BLaER1 (cell line): ENCODE measurements around the gene CHD2.
A peak's percentile ranks its signal among the peaks of the same experiment; 100 is the strongest.

Source experiments
- H3K27ac ChIP-seq: shearing (Covaris generic); formaldehyde crosslinking; 2 replicates; pipeline ENCODE4 v1.8.1; 2022
- H3K27me3 ChIP-seq: shearing (Covaris generic); formaldehyde crosslinking; 2 replicates; pipeline ENCODE4 v1.8.1; 2022
- H3K36me3 ChIP-seq: shearing (Covaris generic); formaldehyde crosslinking; 2 replicates; pipeline ENCODE4 v1.8.1; 2022
- H3K4me1 ChIP-seq: shearing (Covaris generic); formaldehyde crosslinking; 2 replicates; pipeline ENCODE4 v1.8.1; 2022
- H3K4me2 ChIP-seq: shearing (Covaris generic); formaldehyde crosslinking; 2 replicates; pipeline ENCODE4 v1.8.1; 2022
- H3K4me3 ChIP-seq: shearing (Covaris generic); formaldehyde crosslinking; 2 replicates; pipeline ENCODE4 v1.8.1; 2022
- H3K9ac ChIP-seq: shearing (Covaris generic); formaldehyde crosslinking; 2 replicates; pipeline ENCODE4 v1.8.1; 2022
- H3K9me3 ChIP-seq: shearing (Covaris generic); formaldehyde crosslinking; 2 replicates; pipeline ENCODE4 v1.8.1; 2022
- H4K20me1 ChIP-seq: shearing (Covaris generic); formaldehyde crosslinking; 2 replicates; pipeline ENCODE4 v1.8.1; 2022
- Cebpa-rat ChIP-seq: shearing (Covaris generic); IDR thresholded peaks from 2 replicates; pipeline ENCODE4 v1.8.1; 2022

The CHD2 gene

DNA sequence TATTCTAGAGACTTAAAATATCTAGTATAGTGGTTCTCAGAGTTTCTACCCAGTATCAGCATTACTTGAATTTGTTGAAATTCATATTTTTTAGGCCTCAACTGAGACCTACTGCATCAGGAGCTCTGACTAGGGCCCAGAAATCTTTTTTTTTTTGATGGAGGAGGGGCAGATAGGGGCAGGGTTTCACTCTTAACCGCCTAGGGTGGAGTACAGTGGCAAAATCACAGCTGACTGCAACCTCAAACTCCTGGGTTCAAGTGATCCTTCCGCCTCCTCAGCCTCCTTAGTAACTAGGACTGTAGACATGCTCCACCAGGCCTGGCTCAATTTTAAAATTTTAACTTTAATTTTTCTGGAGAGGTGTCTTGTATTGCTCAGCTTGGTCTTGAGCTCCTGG is 36.6 kb downstream of the CHD2 start:
- H3K4me3 ChIP-seq: no peak overlapping the region
- H3K36me3 ChIP-seq: peaks cover 95% of the 10 kb centered on the region
- H3K9ac ChIP-seq: no peak overlapping the region
- H3K27me3 ChIP-seq: no peaks in the 10 kb centered on the region
- no peak for TF ChIP-seq Cebpa-rat
- H4K20me1 ChIP-seq: peaks cover 9% of the 10 kb centered on the region; the same call in 1 of the 2 replicates
- no peaks in the 10 kb centered on the region for H3K9me3 ChIP-seq
- H3K27ac ChIP-seq: no peak overlapping the region
- H3K4me2 ChIP-seq: no peak overlapping the region
- H3K4me1 ChIP-seq: no peaks in the 10 kb centered on the region; the same call in 1 of the 2 replicates

- Histone ChIP-seq H3K9ac (no peak overlapping the region), H3K4me1 (no peaks in the 10 kb centered on the region; the same call in 1 of the 2 replicates), H4K20me1 (peaks cover 9% of the 10 kb centered on the region; the same call in 1 of the 2 replicates), H3K27ac (no peak overlapping the region), H3K27me3 (no peaks in the 10 kb centered on the region), H3K4me3 (no peak overlapping the region), H3K36me3 (peaks cover 97% of the 10 kb centered on the region), H3K4me2 (no peak overlapping the region), H3K9me3 (no peaks in the 10 kb centered on the region)
- TF ChIP-seq Cebpa-rat: no peak
Measured at GRCh38 chr15:92937901-92938300, 37.8 kb downstream of the CHD2 start.

GRCh38 chr15:92938387-92938786 is 38.3 kb downstream of the CHD2 start:
- Histone ChIP-seq H3K27me3 (no peaks in the 10 kb centered on the region), H3K4me2 (no peak overlapping the region), H4K20me1 (peaks cover 9% of the 10 kb centered on the region; the same call in 1 of the 2 replicates), H3K4me3 (no peak overlapping the region), H3K4me1 (no peaks in the 10 kb centered on the region; the same call in 1 of the 2 replicates), H3K9me3 (0 out of 2 replicates have a peak, but pooled peaks cover 3% of the 10 kb centered on the region), H3K9ac (no peak overlapping the region), H3K36me3 (peaks cover 97% of the 10 kb centered on the region), H3K27ac (no peak overlapping the region)
- no peak for TF ChIP-seq Cebpa-rat

DNA sequence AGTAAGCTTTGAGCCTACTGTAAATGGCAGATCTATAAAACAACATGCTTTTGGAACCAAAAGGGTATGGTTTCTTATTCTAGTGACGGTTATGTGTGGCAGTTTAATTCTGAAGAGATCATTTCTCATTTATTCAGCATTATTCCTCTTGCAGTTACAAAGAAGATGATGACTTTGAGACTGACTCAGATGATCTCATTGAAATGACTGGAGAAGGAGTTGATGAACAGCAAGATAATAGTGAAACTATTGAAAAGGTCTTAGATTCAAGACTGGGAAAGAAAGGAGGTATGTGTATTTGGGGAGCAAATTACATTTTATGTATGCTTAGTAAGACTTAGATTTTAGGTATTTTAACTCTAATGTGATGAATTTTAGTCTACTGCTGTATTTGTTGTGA is 41.5 kb downstream of the CHD2 start:
- Histone ChIP-seq H4K20me1 (0 out of 2 replicates have a peak, but pooled peaks cover 4% of the 10 kb centered on the region), H3K9ac (no peak overlapping the region), H3K36me3 (peaks cover 97% of the 10 kb centered on the region), H3K27me3 (no peaks in the 10 kb centered on the region), H3K27ac (no peak overlapping the region), H3K9me3 (peaks cover 29% of the 10 kb centered on the region), H3K4me2 (no peak overlapping the region), H3K4me1 (no peaks in the 10 kb centered on the region), H3K4me3 (no peak overlapping the region)
- no peak for TF ChIP-seq Cebpa-rat

DNA sequence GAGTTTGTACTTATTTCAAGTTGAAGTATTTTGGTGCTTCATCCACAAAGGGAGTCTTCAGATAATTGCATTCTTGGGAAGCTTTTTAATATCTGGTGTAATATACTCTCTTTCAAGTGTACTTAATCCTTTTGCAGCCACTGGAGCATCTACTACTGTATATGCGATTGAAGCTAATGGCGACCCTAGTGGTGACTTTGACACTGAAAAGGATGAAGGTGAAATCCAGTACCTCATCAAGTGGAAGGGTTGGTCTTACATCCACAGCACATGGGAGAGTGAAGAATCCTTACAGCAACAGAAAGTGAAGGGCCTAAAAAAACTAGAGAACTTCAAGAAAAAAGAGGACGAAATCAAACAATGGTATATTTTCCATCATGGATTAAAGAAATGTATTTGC is 42.6 kb downstream of the CHD2 start:
- peaks cover 97% of the 10 kb centered on the region for H3K36me3 ChIP-seq
- H3K4me1 ChIP-seq: no peaks in the 10 kb centered on the region
- no peak overlapping the region for H3K9ac ChIP-seq
- H3K27me3 ChIP-seq: no peaks in the 10 kb centered on the region
- no peak overlapping the region for H3K4me3 ChIP-seq
- no peaks in the 10 kb centered on the region for H4K20me1 ChIP-seq
- no peak for TF ChIP-seq Cebpa-rat
- peaks cover 40% of the 10 kb centered on the region for H3K9me3 ChIP-seq
- H3K4me2 ChIP-seq: no peak overlapping the region
- H3K27ac ChIP-seq: no peak overlapping the region

DNA sequence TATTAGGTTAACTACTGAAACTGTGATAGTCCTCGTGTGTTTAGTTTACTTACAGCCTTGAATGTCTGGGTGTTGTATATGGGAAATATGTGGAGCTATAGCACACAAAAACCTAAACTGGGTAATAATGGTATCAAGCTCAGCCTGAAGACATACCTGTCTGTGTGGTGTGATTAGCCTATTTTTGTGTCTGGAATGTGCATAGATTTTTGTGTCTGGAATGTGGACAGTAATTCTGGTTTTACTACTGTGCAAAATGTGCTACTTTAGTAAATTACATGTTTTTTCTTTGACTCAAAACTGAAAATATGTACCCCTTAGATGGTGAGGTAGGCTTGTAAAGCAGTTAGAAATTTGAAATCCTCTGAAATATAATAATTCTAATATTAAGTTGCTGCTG is 43.5 kb downstream of the CHD2 start:
- peaks cover 97% of the 10 kb centered on the region for H3K36me3 ChIP-seq
- no peak overlapping the region for H3K27ac ChIP-seq
- H3K27me3 ChIP-seq: no peaks in the 10 kb centered on the region
- H3K4me3 ChIP-seq: no peak overlapping the region
- no peak for TF ChIP-seq Cebpa-rat
- no peak overlapping the region for H3K4me2 ChIP-seq
- no peaks in the 10 kb centered on the region for H3K4me1 ChIP-seq
- peaks cover 48% of the 10 kb centered on the region for H3K9me3 ChIP-seq
- no peaks in the 10 kb centered on the region for H4K20me1 ChIP-seq
- no peak overlapping the region for H3K9ac ChIP-seq

DNA sequence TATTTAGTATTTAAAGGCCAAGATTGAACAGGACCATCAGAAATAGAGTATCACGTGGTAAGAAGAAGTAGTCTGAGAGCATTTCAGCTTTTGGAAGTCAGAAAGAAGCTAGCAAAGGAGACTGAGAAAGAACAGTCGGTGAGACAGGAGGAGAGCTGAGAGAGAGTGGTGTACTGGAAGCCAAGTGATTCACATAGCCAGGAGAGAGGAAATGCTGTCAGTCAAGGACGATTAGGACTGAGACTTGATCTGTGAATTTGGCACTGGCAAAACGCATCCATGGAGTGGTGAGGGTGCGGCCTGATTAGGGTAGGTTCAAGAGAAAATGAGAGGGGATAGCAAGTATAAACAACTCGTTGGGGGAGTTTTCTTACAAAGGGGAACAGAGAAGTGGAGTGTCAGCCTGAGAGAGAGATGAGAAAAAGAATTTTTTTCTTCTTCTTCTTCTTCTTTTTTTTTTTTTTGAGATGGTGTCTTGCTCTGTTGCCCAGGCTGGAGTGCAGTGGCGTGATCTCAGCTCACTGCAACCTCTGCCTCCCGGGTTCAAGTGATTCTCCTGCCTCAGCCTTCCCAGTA is 44.9 kb downstream of the CHD2 start:
- Histone ChIP-seq H3K27ac (no peak overlapping the region), H3K4me3 (no peak overlapping the region), H3K9me3 (peaks cover 63% of the 10 kb centered on the region), H4K20me1 (no peaks in the 10 kb centered on the region), H3K4me1 (no peaks in the 10 kb centered on the region), H3K27me3 (no peaks in the 10 kb centered on the region), H3K36me3 (peaks cover 97% of the 10 kb centered on the region), H3K9ac (no peak overlapping the region), H3K4me2 (no peak overlapping the region)
- TF ChIP-seq Cebpa-rat: no peak

DNA sequence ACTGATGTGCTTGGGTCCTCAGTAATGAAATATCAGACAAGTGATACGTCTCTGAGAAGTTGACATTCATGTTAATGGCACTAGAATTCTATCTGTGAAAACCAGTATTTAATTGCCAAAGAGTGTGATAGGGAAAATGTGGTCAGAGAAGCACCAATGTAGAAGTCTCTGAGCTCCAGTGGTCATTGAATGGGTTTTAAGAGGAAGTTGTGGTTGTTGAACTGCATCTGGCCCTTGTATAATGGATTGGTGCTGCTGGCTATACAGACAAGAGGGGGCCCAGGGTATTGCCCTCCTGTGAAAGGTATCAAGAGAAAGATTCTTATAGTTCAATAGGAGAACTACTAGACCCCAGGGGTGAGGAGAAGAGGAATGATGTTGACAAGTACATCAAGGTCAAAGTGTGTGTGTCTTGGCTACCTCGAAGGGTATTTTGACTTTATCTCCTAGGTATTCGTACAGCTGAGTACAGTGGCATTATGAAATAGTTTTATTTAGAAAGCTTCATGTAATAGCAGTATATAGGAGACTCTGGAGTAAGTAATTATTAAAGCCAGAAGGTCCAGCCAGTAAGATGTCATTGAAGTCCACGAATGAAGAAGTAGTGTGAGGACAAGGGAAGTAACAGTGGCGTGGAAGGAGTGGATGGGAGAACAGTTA is 47.1 kb downstream of the CHD2 start:
- no peak for TF ChIP-seq Cebpa-rat
- Histone ChIP-seq H4K20me1 (no peaks in the 10 kb centered on the region), H3K27me3 (no peaks in the 10 kb centered on the region), H3K9me3 (peaks cover 68% of the 10 kb centered on the region), H3K27ac (no peak overlapping the region), H3K36me3 (peaks cover 100% of the 10 kb centered on the region), H3K4me2 (no peak overlapping the region), H3K4me1 (no peaks in the 10 kb centered on the region), H3K4me3 (peak overlapping the region; percentile 37; the same call in 1 of the 2 replicates), H3K9ac (no peak overlapping the region)

GRCh38 chr15:92949604-92950249 is 49.6 kb downstream of the CHD2 start:
- H3K4me3 ChIP-seq: peak overlapping the region; percentile 16; the same call in 1 of the 2 replicates
- no peak overlapping the region for H3K27ac ChIP-seq
- H3K9ac ChIP-seq: no peak overlapping the region
- no peak for TF ChIP-seq Cebpa-rat
- no peak overlapping the region for H3K4me2 ChIP-seq
- H3K9me3 ChIP-seq: peaks cover 58% of the 10 kb centered on the region
- H3K36me3 ChIP-seq: peaks cover 100% of the 10 kb centered on the region
- no peaks in the 10 kb centered on the region for H3K4me1 ChIP-seq
- no peaks in the 10 kb centered on the region for H4K20me1 ChIP-seq
- H3K27me3 ChIP-seq: no peaks in the 10 kb centered on the region
